Transverse colon (tissue), 3 donors: ENCODE measurements around the gene EIF5A.

ENCODE experiments used
- CTCF ChIP-seq, 5 experiments: fragments of 200-600 bp in 3 of 5; fragments of 450-650 bp in 2 of 5; sonication (generic) in 3 of 5; IDR thresholded peaks; 1 replicate in 2 of 5; 2 replicates in 3 of 5; pipeline ENCODE4 v1.5.1; 2016 to 2017; ENCODE audit warnings: antibody characterized with exemption in 5 of 5, inconsistent platforms in 3 of 5, mild to moderate bottlenecking in 2 of 5, moderate library complexity in 1 of 5
- POLR2A ChIP-seq: fragments of 450-650 bp; IDR thresholded peaks from one replicate; pipeline ENCODE4 v1.6.1; 2016; ENCODE audit warnings: antibody characterized with exemption, mild to moderate bottlenecking, moderate library complexity

- TF ChIP-seq POLR2A: no peak
- no peak for TF ChIP-seq CTCF (IDR thresholded peaks at IDR 0.05)
Measured at GRCh38 chr17:7336240-7337175, 29.1 kb downstream of the EIF5A start, which contains the start of gene ACAP1.
